ENCODE measurements around the gene ABCG1.

The ABCG1 gene

GRCh38 chr21:42341776-42342542, 123.0 kb downstream of the ABCG1 start:
- Histone ChIP-seq H3K79me2 (ENCODE audit: insufficient read depth, low read depth) (no peaks in the 10 kb centered on the region), H4K20me1 (ENCODE audit: insufficient read depth) (no peaks in the 10 kb centered on the region), H3K27ac (no peak overlapping the region), H2AFZ (ENCODE audit: low read depth) (no peak overlapping the region), H3K4me2 (no peak overlapping the region), H3K36me3 (ENCODE audit: insufficient read depth) (no peaks in the 10 kb centered on the region), H3K9ac (no peak overlapping the region), H3K4me1 (ENCODE audit: low read depth, poor library complexity, severe bottlenecking) (no peaks in the 10 kb centered on the region), H3K4me3 (IDR thresholded peaks at IDR 0.05; ENCODE audit: insufficient read depth, low read depth, low read length) (no peak overlapping the region), H3K27me3 (ENCODE audit: insufficient read depth, low read depth) (no peaks in the 10 kb centered on the region; the same call in 1 of the 2 replicates)
- TF ChIP-seq CTCF (conservative IDR thresholded peaks at IDR 0.05; ENCODE audit: low read depth, low read length): no peak

GRCh38 chr21:42343101-42343500, 124.2 kb downstream of the ABCG1 start:
- H3K4me2 ChIP-seq: no peak overlapping the region
- no peak for TF ChIP-seq CTCF (conservative IDR thresholded peaks at IDR 0.05; ENCODE audit: low read depth, low read length)
- H4K20me1 ChIP-seq (ENCODE audit: insufficient read depth): no peaks in the 10 kb centered on the region
- H3K79me2 ChIP-seq (ENCODE audit: insufficient read depth, low read depth): no peaks in the 10 kb centered on the region
- H2AFZ ChIP-seq (ENCODE audit: low read depth): no peak overlapping the region
- H3K4me1 ChIP-seq (ENCODE audit: low read depth, poor library complexity, severe bottlenecking): no peaks in the 10 kb centered on the region
- H3K36me3 ChIP-seq (ENCODE audit: insufficient read depth): no peaks in the 10 kb centered on the region
- no peak overlapping the region for H3K4me3 ChIP-seq (IDR thresholded peaks at IDR 0.05; ENCODE audit: insufficient read depth, low read depth, low read length)
- H3K27ac ChIP-seq: no peak overlapping the region
- H3K9ac ChIP-seq: no peak overlapping the region
- H3K27me3 ChIP-seq (ENCODE audit: insufficient read depth, low read depth): peaks cover 10% of the 10 kb centered on the region; the same call in 1 of the 2 replicates

- H2AFZ ChIP-seq (ENCODE audit: low read depth): no peak overlapping the region
- peaks cover 10% of the 10 kb centered on the region; the same call in 1 of the 2 replicates for H3K27me3 ChIP-seq (ENCODE audit: insufficient read depth, low read depth)
- no peak for TF ChIP-seq CTCF (conservative IDR thresholded peaks at IDR 0.05; ENCODE audit: low read depth, low read length)
- H3K79me2 ChIP-seq (ENCODE audit: insufficient read depth, low read depth): no peaks in the 10 kb centered on the region
- no peaks in the 10 kb centered on the region for H3K4me1 ChIP-seq (ENCODE audit: low read depth, poor library complexity, severe bottlenecking)
- no peak overlapping the region for H3K4me3 ChIP-seq (IDR thresholded peaks at IDR 0.05; ENCODE audit: insufficient read depth, low read depth, low read length)
- no peaks in the 10 kb centered on the region for H3K36me3 ChIP-seq (ENCODE audit: insufficient read depth)
- no peak overlapping the region for H3K9ac ChIP-seq
- H3K4me2 ChIP-seq: no peak overlapping the region
- H3K27ac ChIP-seq: no peak overlapping the region
- no peaks in the 10 kb centered on the region for H4K20me1 ChIP-seq (ENCODE audit: insufficient read depth)
Measured at GRCh38 chr21:42343556-42343955, 124.6 kb downstream of the ABCG1 start.

GRCh38 chr21:42343963-42344510, 125.1 kb downstream of the ABCG1 start:
- H3K4me3 ChIP-seq (IDR thresholded peaks at IDR 0.05; ENCODE audit: insufficient read depth, low read depth, low read length): no peak overlapping the region
- no peak overlapping the region for H3K4me2 ChIP-seq
- peaks cover 10% of the 10 kb centered on the region; the same call in 1 of the 2 replicates for H3K27me3 ChIP-seq (ENCODE audit: insufficient read depth, low read depth)
- TF ChIP-seq CTCF (conservative IDR thresholded peaks at IDR 0.05; ENCODE audit: low read depth, low read length): no peak
- no peaks in the 10 kb centered on the region for H4K20me1 ChIP-seq (ENCODE audit: insufficient read depth)
- no peaks in the 10 kb centered on the region for H3K79me2 ChIP-seq (ENCODE audit: insufficient read depth, low read depth)
- no peaks in the 10 kb centered on the region for H3K4me1 ChIP-seq (ENCODE audit: low read depth, poor library complexity, severe bottlenecking)
- no peak overlapping the region for H2AFZ ChIP-seq (ENCODE audit: low read depth)
- no peak overlapping the region for H3K27ac ChIP-seq
- H3K36me3 ChIP-seq (ENCODE audit: insufficient read depth): no peaks in the 10 kb centered on the region
- no peak overlapping the region for H3K9ac ChIP-seq

Measured in KMS-11 (cell line).